Bronchial epithelial cell (primary cell): Measurements from ENCODE around the gene SEMA5B. TPM values are rescaled to one million over a fixed set of nuclear protein-coding genes. Genes with fewer than 3 reads are reported as not detected.

Source experiments
- DNase-seq: peaks from one replicate; pipeline ENCODE4 v3.0.0-alpha.2; 2010; ENCODE audit warnings: low read depth
- FAIRE-seq: peaks from 2 replicates; lab custom pipeline; 2011; peaks lifted over from hg19 to GRCh38; lab: Jason Lieb, UNC
- H3K27me3 ChIP-seq: 2 replicates; pipeline ENCODE4 v1.5.1; 2011; ENCODE audit warnings: low read length; ENCODE audit not compliant: control insufficient read depth, insufficient read depth
- H3K36me3 ChIP-seq: 2 replicates; pipeline ENCODE4 v1.5.1; 2011; ENCODE audit warnings: low read length; ENCODE audit not compliant: control insufficient read depth, insufficient read depth
- H3K4me3 ChIP-seq: 2 replicates; pipeline ENCODE4 v1.5.1; 2011; ENCODE audit warnings: mild to moderate bottlenecking, low read depth, low read length, control low read depth
- CTCF ChIP-seq: IDR thresholded peaks from 2 replicates; pipeline ENCODE4 v1.5.1; 2011; ENCODE audit warnings: mild to moderate bottlenecking, moderate library complexity, low read length, control low read depth, inconsistent platforms; ENCODE audit not compliant: insufficient read depth, severe bottlenecking
- total RNA-seq: library from RNA; depleted of rRNA; stranded (reverse); fragments of >200 nt; gene quantifications from 2 replicates; pipeline ENCODE4 v1.2.1, GENCODE V29; 2014

Gene SEMA5B
- total RNA-seq, 1 donor from 2014 or later, result under 0.01 TPM

DNA sequence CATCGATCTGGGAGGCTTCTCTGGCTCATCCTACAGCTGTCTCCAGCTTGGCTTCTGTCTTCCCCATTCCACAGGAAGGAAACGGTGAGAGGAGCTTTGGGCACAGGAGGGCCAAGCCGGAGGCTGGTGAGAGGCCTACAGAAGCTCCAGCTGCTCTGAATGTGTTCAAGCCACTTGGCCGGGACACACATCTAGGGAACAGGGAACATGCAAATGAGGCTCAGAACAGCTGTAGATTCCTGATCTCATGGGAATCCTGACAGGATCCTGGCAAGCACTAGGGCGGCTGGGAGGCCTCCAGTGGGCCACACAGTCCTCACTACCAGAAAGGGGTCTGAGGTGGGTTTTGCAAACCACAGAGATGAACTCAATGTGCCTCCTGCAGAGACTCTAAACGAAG, 13.7 kb downstream of the SEMA5B start:
- Histone ChIP-seq H3K36me3 (no peaks in the 10 kb centered on the region), H3K27me3 (peaks cover 3% of the 10 kb centered on the region), H3K4me3 (no peak overlapping the region)
- no peak for FAIRE-seq
- TF ChIP-seq CTCF, result no peak
- DNase-seq, result no peak

- Histone ChIP-seq H3K27me3 (peaks cover 3% of the 10 kb centered on the region), H3K4me3 (no peak overlapping the region), H3K36me3 (no peaks in the 10 kb centered on the region)
- DNase-seq (no peak), FAIRE-seq (peak; percentile 28)
- no peak for TF ChIP-seq CTCF
Observed at GRCh38 chr3:123012652-123013051, 14.9 kb downstream of the SEMA5B start.

- Histone ChIP-seq H3K36me3 (no peaks in the 10 kb centered on the region), H3K4me3 (no peak overlapping the region), H3K27me3 (peaks cover 5% of the 10 kb centered on the region)
- FAIRE-seq (no peak), DNase-seq (no peak)
- no peak for TF ChIP-seq CTCF
Observed at GRCh38 chr3:123011447-123011846, 16.1 kb downstream of the SEMA5B start.

DNA sequence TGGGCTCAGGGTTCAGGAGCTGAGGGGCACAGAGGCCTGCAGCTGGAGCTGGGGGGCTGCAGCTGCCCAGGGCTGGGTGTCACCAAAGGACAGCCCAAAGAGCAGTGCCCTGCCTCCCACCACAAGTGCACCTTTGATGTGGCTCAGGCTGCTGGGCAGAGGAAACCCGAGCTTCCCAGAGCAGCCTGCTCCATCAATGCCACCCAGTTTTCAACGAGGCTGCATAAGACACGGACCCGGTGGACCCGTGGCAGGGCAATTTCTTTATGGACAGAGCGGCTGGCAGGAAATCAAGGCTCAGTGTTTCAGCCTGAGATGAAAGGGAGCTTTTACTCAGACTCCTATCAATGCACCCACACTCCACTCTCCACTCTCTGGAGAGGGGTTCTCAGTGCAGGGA, 18.7 kb downstream of the SEMA5B start:
- Histone ChIP-seq H3K36me3 (no peaks in the 10 kb centered on the region), H3K27me3 (peaks cover 4% of the 10 kb centered on the region), H3K4me3 (no peak overlapping the region)
- FAIRE-seq (no peak), DNase-seq (no peak)
- TF ChIP-seq CTCF, result no peak

DNA sequence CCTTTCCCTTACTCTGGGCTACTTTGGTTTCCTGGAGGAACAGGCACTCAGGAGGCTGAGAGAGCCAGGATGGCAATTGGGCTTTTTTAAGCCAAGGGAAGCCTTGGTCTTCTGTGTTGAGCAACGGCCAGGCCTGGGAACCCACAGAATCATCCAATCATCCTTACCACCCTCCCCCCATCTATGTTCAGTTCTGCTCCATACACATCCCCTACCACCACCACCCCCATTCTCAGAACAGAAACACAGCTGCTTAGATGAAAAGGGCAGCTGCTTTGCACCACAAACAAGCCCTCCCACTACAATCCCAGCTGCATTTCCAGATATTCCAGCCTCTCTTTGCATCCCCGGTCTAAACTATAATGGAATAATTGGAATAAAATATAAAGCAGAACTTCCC, 21.0 kb downstream of the SEMA5B start:
- DNase-seq, result no peak

More for the DNA sequence above, 21.0 kb downstream of the SEMA5B start:
- Histone ChIP-seq H3K36me3 (no peaks in the 10 kb centered on the region), H3K4me3 (no peak overlapping the region), H3K27me3 (peaks cover 4% of the 10 kb centered on the region)
- FAIRE-seq, result no peak
- TF ChIP-seq CTCF, result no peak
